Stimulated activated CD8-positive, alpha-beta memory T cell treated with anti-CD3 and anti-CD28 coated beads, Interleukin-2, amount 100 ng/mL, for 48 hours (primary cell): Measurements from ENCODE around the gene KLF14.
"Not testable (repeated sequence)": the region's sequence is repeated elsewhere in the genome, so short reads cannot be mapped to it uniquely, and the experiment has no call there.

Experiments used
- DNase-seq, 2 donors: peaks; one replicate each; pipeline ENCODE4 v3.0.0-alpha.2; 2020; ENCODE audit warnings: low read depth in 2 of 2

KLF14 gene

GRCh38 chr7:130733931-130734814 lies at the start of gene KLF14:
Gene KLF14, minus strand, starts transcription at chr7:130734207. Its CDS starts 174 bp downstream, at chr7:130734033.
- DNase-seq = peak in 1 of 2 donors; percentile 24

- no peak for DNase-seq
Measured at GRCh38 chr7:130781346-130781745, 47.3 kb upstream of the KLF14 start.

DNA sequence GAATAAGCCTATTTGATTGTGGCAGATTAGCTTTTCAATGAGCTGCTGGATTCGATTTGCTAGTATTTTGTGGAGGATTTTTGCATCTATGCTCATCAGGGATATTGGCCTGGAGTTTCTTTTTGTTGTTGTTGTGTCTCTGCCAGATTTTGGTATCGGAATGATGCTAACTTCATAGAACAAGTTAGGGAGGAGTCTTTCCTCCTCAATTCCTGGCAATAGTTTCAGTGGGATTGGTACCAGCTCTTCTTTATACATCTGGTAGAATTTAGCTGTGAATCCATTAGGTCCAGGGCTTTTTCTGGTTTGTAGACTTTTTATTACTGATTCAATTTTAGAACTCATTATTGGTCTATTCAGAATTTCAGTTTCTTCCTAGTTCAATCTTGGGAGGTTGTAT lies 43.4 kb upstream of the KLF14 start:
- no peak for DNase-seq

- not testable (repeated sequence) for DNase-seq
Measured at GRCh38 chr7:130772456-130772855, 38.4 kb upstream of the KLF14 start.

DNA sequence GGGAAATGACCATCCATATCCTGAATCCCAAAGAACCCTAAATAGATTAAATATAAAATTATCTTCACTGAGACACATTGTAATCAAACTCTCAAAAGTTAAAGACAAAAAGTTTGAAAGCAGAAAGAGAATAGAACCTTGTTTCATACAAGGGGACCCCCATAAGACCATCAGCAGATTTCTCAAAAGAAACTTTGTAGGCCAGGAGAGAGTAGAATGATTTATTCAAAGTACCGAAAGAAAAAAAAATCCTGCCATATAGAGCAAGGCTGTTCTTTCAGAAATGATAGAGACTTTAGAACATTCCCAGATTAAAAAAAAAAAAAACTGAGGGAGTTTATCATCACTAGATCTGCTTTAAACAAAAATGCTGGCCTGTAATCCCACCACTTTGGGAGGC lies 34.8 kb upstream of the KLF14 start:
- no peak for DNase-seq

DNA sequence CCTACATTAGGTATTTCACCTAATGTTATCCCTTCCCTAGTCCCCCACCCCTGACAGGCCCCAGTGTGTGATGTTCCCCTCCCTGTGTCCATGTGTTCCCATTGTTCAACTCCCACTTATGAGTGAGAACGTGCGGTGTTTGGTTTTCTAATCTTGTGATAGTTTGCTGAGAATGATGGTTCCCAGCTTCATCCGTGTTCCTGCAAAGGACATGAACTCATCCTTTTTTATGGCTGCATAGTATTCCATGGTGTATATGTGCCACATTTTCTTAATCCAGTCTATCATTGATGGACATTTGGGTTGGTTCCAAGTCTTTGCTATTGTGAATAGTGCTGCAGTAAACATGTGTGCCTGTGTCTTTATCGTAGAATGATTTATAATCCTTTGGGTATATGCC lies 30.6 kb upstream of the KLF14 start:
- not testable (repeated sequence) for DNase-seq

- DNase-seq = no peak
Measured at GRCh38 chr7:130758429-130759056, 24.5 kb upstream of the KLF14 start.

GRCh38 chr7:130756316-130756715 lies 22.3 kb upstream of the KLF14 start:
- no peak for DNase-seq

DNA sequence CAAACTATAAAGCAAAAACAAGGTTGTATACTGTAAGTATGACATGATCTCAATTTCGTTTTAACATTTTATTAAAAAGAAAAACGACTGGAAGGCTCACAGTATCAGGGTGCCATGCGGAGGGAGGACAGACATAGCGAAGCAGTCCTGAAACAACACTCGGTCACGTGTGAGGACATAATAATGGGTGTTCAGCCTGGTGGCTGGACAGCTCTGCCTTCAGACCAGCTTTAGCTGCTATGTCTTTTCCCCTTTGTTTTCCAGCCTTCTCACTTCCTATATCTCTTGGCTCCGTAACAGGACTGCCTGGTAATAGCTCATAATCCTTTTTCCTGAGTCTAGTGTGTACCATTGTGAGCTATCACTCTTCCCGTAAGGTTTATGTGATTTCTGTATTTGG lies 18.4 kb upstream of the KLF14 start:
- DNase-seq = no peak

DNA sequence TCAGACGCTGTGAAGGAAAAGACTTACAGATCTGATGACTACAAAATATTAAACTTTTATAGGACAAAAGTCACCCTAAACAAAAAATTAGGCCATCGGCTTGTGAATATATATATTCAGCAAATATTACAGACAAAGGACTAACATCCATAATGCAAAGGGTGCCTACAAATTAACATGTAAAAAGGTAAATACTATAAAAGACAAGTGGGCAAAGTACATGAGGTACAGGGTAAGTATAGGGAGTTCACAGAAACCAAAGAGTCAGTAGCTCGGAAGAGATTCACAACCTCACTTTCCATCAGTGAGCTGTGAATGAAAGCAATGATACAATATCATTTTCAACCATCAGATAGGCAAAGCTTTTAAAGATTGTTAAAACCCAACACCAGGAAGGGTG lies 16.7 kb upstream of the KLF14 start:
- DNase-seq = no peak

DNA sequence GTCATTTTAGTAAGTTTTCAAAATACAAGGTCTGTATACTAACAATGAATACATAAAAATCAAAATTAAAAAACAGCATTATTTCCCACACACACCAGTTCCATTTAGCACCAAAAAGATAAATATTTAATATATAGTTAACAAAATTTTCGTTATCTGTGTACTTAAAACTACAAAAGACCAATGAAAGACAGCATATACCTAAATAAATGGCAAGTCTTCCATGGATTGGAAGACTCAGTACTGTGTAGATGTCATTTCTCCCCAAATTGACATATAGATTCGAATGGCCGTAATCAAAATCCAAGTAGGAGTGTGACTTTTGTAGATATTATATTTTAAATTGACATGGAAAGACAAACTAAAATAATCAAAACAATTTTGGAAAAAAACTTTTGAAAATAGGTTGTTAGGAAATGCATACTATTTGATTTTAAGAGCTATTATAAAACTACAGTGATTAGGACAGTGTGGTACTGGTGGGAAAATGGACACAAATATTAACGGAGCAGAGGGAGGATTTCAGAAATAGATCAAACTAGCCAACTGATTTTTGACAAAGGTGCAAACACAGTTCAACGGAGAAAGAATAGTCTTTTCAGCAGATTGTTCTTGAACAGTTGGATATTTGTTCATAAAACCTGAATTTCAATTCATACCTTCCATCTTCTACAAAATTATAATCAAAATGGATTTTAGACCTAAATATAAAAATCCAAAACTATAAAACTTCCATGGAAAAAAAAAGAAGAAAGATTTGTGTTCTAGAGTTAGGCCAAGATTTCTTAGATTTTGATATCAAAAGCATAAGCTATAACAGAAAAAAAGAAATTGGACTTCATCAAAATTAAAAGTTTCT lies 14.8 kb upstream of the KLF14 start:
- no peak for DNase-seq

GRCh38 chr7:130741331-130741995 lies 7.5 kb upstream of the KLF14 start:
- DNase-seq = no peak

GRCh38 chr7:130740606-130741005 lies 6.6 kb upstream of the KLF14 start:
- no peak for DNase-seq

- no peak for DNase-seq
Measured at GRCh38 chr7:130736298-130736900, 2.4 kb upstream of the KLF14 start.

GRCh38 chr7:130734815-130735716 lies 1.1 kb upstream of the KLF14 start:
- no peak for DNase-seq

DNA sequence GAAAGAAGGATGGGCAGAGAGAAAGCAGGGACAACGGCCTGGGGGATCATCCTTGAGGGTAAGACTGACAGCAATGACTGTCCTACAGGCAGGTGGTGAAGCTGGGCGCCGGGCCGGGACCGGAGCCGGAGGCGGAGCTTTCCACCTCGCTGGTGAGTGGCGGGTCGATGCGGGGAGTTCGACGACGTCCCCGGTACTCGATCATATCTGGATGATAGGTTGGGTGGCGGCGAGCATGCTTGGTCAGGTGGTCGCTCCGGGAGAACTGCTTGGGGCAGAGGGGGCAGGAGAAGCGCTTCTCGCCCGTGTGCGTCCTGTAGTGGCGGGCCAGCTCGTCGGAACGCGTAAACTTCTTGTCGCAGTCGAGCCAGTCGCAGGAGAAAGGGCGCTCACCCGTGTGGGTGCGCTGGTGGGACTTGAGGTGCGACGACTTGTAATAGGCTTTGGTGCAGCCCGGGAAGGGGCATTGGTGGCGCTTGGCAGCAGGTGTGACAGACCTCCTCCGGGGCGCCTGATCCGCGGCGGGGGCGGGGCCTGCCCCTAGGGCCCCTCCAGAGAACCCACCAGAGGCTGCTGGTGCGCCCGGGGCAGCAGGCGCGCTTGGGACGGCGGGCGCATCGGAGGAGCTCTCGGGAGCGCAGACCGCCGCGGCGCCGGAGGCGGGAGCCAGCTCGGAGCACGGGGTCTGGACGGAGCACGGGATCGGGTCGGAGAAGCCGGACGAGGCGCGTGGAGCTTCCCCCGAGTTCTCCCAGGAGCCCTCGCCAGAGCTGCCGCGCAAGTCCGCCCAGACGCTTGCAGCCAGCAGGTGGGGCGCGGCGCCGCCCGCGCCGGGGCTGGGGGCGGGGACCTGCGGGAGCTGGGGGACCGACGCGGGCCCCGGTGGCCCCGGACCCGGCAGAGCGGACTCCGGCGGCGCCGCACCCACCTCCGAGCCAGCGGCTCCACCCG lies 752 bp downstream of the KLF14 start:
- DNase-seq = no peak

DNA sequence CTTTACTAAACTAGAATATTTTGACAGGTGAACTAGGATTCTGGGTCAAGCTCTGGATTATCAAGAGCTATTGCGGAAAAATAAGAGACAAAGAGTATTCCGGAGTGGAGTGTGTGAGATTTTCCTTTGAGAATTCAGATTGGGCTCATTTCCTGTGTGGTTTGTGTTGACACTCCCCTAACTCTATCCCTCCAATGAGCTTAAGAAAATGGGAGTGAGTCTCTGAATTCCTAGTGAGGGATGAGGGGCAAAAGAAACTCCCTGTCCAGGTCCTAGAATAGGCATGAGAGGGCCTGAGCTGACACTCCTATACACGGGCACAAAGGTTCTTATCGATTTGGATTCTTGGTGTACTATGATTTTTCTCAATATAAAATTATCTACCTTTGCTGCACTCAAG lies 10.2 kb downstream of the KLF14 start:
- DNase-seq = no peak

- DNase-seq = no peak
Measured at GRCh38 chr7:130721486-130722277, 12.3 kb downstream of the KLF14 start.
